SHP77 treated with DMSO at 0.1 percent for 48 hours (cell line): ENCODE measurements around the gene LSM12.
A peak's percentile ranks its signal among the peaks of the same experiment; 100 is the strongest.
"Not testable (repeated sequence)": the region's sequence is repeated elsewhere in the genome, so short reads cannot be mapped to it uniquely, and the experiment has no call there.

Experiments used
- DNase-seq: peaks from one replicate; lab custom pipeline; 2025; lab: John Stamatoyannopoulos, UW

Gene LSM12

DNA sequence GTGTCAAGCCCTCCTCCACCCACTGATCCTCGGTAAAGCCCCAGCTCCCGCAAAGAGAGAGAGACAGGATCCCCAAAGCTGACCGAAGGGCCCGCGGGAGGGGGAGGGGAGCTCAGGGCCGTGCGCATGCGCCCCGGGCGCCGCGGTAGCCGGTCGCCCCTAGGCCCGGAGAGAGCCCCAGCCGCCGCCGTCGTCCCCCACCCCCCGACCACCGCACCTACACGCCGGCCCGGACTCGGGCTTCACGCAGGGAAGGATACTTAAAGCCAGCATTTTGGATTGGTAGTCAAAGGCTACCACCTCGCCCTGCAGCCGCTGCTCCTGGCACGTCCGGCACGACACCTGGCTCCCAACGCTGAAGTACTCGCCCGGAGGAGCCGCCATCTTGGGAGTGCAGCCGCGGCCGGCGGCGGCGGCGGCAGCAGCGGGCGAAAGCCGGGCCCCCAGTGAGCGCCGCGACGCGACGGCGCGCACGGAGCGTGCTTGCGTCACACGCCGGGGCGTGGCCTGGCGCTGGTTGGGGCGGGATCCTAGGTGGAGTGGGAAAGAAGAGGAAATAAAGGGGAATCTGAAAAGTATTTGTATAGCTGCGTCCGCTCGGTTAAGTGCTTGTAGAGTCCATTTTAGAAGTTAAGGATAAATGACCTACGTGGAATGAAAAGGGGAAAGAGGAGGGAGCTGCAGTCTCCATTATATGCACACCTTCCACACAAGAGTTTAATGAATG, at the start of gene LSM12:
LSM12 (minus strand) TSS at position 468 of the 727 bp plus-strand sequence; CDS start at position 384, 84 bp downstream.
- DNase-seq = peak; percentile 95

DNA sequence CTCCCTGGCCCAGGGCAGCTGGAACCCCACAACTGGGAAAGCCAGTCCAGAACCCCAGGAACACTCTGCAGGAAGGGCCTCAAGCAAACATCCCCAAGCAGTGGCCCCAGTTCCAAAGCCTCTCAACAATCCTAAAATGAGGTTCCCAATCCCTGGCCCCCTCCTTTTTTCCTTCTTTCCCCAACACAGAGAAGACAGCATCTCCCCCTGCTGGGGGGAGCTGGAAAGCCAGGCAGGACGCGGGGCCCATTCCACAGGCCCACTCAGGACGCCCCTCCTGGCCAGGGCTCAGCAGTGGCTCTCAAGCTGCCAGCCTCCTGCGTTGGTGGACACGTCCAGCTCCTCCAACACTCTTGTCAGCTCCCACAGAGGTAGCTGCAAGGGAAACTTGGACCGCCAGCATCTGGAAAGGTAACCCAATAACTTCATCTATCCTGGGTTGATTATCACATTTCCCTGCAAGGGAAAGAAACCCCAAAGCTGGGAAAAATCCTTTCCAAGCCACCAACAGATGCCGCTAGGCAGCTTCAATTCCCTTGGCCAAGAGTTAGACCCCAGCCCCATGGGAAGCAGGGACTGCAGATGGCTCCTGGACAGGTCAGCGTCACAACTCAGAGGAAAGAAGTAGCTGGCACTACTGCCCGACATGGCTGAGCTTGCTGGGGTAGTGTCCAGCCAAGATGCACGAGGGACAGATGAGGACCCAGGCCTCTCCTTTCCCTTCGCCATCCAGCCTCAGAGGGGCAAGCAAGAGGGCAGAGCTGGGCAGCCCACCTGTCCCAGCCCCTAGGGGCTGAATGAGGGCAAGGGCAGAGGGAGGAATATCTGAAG, 49.3 kb upstream of the LSM12 start:
- DNase-seq = no peak

DNA sequence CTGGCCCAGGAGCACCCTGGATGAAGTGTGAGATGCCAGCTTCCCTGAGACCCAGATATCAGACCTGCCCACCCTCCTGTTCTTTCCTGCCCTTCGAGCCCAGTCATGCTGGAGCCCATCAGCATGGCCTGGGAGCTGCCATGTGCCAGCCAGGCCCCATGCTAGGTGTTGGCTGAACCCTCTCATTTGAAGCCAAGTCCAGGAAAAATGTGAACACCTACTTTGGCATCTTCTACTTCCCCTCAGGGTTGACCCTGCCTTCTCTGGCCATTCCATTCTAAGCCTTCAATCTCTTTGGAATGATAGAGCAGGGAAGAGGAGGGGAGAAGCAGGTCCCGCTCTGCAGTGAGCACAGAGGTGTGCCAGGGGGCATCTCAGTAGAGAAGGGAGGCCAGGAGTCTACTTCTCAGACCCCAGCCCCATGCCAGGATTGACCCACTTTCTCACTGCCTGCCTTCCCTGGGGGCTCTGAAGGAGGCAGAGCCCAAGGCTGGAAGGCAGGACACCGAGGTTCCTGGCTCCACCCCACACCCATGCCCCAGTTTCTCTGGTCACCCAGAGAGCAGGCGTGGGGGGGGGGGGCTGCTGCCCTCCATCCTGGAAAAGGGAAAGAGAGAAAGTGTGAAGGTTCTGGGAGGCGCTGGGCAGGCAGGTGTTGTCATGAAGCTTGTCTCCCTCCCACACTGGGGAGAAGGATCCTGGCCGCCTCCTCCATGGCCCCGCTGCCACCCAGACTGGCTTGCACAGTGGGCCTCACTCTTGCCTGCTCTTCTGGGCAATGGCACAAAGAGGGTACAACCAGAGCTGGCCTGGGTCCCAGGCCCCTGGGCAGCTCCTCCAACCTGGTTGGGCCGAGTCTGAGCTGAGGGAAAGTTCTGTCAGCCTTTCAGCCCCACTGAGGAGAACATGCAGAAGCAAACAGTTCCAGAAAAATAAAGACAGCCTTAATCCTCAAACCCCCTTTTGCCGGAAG, 47.7 kb upstream of the LSM12 start:
- no peak for DNase-seq

DNA sequence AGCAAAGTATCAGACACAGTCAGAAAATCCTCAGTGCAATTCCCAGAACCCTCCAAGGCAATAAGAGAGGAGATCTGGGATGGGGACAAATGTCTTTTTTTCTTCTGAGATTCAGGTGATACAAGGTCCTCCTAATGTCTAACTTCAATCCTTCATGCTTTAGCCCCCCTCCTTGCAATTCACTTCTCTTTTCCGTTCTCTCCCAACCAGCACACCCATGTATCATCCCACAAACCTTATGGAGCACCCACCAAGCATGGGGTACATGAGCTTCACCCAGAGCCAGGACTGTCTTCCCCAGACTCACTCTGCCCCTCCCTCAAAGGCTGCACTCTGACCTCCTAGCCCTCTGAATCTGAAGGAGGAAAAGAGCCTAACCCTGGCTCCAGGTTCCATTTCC, 46.9 kb upstream of the LSM12 start:
- no peak for DNase-seq

DNA sequence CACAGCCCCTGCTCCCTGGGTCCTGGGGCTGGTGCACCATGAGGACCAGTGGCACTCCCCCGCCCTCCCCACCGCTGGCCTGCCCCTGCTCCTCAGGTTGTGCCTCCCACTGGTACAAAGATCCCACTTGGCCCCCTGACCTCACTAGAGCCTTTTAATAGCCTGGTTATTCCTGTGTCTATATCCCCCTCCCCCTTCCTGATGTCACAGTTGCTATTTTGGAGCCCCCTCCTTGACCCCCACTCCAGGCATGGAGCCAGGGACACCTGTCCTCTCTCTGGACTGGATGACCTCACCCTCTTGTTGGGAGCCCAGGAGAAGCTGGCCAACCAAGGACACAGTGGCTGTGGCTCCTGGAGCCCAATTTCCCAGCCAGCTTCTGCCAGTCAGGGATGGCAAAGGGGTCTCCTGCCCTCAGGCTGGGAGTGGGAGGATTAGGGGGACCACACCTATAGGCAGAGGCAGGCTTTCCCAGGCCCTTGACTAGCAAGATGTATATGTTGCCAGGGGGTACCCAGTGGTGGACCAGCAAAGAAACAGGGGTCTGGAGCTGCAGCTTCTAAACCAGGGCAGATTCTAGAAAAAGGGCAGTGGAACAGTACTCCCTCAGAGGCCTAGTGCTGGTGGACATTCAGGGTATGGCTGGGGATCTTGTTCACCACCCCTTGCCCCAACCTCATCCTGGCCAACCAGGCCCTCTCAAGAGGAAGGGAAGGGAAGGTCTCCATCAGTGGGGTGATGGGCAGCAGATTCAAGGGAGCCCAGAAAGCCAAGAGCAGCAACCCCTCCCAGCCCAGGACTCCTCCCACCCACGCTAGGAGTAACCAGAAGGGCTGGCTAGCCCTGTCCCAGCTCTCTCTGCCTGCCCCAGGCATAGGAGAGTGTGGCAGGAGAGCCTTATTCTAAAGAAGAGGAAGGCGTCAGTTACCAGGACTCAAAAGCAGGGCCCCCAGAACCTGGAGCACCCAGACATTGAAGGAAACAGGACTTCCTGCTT, 46.1 kb upstream of the LSM12 start:
- peak; percentile 34 for DNase-seq

DNA sequence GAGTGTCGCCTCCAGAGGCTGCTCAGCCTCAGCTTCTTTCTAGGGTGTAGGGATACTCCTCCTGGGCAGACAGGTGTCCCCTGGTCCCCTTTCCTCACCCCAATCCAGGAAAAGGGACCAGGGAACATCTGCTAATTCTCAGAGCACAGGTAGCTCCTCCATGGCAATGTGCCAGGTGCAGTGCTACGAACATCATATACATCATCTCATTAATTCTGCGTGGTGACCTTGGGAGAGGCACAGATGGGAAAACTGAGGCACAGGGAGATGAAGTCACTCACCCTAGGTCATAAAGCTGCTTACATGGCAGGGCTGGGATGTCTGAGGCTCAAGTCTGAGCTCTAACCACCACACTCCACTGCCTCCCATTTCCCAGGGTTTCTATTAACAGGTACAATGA, 45.3 kb upstream of the LSM12 start:
- no peak for DNase-seq

DNA sequence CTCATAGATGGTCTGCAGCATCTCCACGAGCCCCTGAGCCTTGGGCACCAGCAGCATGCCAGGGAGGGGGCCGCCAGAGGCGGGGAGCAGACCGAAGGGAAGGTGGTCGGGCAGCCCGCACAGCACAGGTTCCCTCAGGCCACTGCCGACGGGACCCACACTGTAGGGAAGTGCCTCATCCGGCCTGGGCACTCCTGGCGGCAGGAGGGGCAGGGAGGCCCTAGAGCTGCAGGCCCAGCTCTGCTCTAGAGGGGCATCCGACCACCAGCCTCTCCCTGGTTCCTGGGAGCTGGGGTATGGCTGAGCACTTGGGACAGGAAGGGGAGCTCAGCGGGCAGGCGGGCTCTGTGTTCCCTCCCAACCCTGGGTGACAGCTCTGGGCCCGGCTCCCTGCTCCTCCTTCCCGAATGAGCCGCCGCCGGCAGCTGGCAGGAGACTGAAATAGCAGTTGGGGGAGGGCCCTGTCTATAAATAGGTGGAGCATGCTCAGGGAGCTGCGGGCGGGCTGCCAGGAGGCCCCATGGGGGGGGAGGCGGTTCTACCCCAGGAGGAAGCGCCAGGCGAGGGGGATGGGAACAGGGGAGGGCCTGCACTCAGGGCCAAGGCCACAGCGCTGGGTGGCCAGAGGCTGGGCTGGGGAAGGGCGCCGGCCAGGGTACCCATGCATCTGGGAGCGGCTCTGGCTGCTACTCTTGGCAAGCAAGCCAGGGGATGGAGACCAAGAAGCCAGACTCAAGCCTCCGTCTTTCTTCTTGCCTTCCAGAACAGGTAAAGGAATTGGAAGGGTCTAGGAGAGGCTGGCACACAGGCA, 44.6 kb upstream of the LSM12 start:
- DNase-seq = peak; percentile 94

DNA sequence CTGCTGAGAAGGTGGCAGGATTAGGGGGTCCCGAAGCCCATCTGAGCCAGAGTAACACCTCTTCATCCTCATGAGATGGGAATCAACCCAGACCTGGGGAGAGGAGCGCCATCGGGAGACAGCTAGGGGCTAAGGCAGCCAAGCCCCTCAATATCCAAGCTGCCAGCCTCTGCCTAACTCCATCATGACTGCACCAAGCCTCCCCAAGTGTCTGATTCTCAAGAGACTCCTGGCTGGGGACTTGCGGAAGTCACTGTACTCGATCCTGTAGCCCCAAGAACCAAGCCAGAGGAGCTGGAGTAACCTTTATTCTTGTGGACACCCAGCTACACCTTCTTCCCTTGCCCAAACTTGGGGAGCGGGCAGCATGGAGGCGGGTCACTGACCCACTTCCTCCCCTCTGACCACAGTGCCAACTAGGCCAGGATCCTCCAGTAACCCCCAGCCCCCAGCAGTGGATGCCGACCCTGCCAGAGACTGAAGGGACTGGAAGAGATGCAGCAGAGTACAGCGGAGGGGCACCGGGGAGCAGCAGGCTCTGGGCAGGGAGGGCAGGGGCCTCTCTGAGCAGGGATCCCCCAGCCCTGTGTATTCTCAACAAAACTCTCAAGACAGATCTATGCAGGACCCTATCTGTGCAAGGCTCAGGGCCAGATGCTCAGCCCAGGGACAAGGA, 43.7 kb upstream of the LSM12 start:
- DNase-seq = no peak

DNA sequence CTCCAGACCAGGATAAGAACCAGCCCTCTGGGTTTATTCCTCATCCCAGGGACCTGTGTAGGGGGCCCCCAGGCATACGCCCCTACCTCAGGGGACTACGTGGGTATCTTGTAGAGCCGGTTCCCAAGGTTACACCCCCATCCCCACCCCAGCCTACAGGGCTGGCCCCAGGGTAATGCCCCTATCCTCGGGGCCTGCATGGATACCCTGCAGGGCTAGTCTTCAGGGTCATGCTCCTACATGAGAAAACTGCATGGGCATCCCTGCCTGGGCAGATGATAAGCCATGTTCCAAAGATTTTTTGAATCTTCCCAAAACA, 42.8 kb upstream of the LSM12 start:
- DNase-seq = no peak

DNA sequence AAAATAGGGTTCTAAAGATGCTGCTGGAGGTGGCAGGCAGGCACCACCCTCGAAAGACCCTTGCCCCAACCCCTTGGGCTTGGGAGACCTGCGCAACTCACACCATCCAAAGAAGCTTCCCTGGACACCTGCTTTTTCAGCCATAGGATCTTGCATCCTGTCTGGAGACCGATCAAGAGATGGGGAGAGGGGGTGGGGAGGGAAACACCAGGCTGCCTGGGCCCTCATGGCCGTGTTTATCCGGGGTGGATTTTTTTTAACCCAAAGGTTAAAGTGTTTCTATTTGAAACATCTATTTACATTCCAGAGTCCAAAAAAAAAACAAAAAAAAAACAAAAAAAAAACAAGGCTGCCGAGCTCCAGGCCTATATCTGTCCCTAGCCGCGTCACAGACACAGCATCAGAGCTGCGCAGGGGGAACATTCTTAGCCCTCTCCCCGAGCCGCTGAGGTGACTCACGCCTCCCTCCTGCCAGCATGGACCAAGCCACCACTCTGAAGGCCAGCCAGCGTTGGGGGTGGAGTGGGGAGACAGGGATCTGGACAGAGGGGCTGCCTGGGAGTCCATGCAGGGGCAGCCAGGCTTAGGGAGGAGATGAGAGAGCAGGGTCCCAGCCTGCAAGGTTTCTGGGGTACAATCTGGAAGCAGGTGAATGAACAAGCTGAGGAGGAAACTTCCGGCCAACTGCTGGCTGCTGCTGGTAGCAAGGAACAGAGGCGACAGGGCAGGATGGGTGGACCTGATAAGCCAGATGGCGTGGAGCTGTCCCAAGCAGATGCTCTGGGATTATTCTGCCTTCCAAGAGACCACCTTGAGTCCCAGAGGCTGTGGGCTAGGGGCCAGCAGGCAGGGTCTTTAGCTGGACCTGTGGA, 42.2 kb upstream of the LSM12 start:
- DNase-seq = no peak

DNA sequence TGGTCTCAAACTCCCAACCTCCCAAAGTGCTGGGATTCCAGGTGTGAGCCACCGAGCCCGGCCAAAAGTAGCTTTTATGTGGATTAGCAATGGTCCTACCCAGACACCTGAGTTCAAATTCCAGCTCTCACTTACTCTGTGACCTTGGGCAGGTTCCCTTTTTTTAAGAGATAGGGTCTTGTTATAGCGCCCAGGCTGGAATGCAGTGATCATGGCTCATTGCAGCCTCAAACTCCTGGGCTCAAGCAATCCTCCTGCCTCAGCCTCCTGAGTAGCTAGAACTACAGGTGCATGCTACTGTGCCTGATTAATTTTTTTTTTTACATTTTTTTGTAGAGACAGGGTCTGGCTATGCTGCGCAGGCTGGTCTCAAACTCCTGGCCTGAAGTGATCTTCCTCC, 40.3 kb upstream of the LSM12 start:
- no peak for DNase-seq

DNA sequence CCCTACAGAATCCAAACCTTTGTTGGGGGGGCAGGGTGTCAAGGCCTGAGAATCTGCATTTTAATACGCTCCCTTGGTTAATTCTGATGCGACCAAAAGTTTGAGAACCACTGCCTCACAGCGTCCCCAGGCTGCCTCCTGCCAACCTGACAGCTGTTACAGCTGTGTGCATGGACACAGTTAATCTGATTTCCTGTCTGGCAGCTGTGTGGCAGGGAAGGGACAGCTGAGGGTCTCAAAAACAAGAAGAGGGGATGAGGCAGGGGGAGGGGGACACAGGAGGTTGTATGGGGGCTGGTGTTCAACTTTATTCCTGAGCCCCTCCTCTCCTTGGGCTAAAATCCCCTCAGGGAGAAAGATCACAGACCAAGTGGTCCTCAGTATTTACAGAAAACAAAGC, 39.5 kb upstream of the LSM12 start:
- DNase-seq = no peak

DNA sequence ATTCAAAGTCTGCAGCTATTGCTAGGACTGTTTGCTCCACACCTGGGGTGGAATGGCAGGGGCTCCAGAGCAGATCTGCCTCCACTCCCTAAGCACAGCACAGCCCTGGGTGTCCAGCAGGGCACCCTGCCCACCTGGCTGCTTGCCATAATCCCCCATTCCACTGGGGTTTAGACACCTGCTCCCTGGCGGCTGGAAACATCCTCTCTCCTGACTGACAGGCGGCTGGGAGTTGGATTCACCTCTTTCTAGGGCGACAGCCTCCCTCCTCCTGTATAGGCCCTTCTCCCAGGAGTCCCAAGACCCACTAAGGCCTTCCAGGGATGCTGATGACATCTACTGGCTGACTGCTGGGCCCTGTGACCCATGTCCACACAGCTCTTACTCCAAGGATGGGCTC, 39.0 kb upstream of the LSM12 start:
- peak; percentile 35 for DNase-seq

DNA sequence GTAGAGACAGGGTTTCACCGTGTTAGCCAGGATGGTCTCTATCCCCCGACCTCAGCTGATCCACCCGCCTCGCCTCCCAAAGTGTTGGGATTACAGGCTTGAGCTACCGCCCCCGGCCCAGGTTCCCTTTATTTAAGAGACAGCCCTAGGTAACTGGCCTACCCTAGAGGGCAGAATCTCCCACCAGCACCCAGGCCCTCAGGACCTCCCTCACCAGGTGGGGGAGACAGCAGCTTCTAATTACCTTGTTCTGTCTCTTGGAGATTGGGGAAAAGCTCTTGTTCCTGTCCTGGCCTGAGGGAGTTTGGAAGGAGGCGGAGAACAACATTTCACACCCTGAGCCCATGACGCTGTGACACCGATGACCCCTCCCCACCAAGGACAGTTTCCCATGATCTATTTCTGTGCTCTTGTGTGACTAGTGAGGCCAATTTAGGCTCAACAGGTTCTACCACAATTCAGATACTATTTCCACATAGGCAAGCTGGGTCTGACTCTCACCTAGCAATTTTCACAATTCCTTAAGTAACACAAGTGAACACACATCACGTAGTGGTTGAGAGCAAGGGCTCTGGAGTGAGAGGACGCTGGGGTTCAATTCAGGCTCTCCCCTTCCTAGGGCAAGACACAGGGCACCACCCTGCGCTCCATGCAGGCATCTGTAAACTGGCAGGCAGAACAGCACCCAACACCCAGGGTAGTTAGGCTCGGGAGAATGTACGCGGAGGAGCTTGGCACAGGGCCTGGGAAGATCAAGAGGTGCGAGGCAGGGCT, 36.6 kb upstream of the LSM12 start:
- DNase-seq = no peak

DNA sequence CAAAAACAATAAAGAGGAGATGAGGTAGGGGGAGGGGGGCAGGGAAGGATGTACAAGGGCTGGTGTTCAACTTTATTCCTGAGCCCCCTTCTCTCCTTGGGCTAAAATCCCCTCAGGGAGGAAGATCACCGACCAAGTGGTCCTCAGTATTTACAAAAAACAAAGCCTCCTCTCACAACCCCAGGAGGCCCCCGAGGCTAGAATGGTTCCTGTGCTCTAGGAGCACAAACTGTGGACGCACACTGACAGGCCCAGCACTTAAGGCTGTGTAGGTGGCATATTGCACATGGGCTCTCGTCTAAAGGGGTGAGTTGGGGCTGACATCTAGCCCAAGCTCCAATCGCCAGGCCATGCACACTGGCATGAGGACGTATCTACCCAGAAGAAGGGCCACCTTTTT, 35.4 kb upstream of the LSM12 start:
- DNase-seq = not testable (repeated sequence)

DNA sequence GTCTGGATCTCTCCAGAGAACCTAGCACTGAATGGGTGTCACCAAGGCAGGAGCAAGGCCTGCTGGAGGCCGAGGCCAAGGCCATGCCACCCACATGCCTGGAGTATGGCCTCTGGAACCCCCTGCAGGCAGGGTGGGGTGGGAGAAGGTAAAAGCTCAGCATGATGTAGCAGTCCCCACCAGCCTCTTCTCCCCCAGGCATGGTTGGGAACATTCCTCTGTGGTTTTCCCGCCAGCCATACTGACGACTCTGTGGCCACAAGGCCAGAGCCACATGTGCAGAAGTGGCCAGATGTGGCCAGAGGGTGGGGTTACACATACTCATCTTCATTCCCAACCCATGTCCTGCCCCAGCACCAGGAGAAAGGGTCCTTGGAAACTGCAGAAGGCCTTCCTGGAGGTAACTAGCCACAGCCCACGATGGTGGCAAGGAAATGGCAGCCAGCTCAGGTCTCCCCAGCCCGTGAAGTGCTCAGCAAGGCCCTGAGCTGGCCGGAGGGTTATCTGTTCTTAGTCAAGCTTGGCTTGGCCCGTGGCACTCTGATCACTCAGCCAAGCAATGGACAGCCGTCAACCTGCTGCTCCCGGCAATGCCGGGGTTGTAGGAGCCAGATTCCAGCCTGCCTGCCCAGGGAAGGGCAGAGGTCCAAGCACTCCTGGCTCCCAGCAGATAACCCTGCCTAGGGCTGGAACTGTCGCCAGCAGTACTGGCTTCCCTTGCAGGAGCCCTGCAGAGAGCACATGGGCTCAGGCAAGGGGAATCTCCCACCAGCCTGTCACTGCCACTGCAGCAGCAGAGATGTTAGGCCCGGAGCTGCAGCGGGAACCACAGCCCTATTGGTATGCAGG, 30.9 kb upstream of the LSM12 start:
- no peak for DNase-seq
